GM12891 (cell line): ENCODE results near the gene FBXO44.

Experiments
- POLR2A ChIP-seq: IDR thresholded peaks from 2 replicates; pipeline ENCODE4 v1.6.1; 2011; ENCODE audit warnings: low read depth, low read length, control low read depth
- TAF1 ChIP-seq: IDR thresholded peaks from 2 replicates; pipeline ENCODE4 v1.6.1; 2011; ENCODE audit warnings: low read depth, low read length, control low read depth

DNA sequence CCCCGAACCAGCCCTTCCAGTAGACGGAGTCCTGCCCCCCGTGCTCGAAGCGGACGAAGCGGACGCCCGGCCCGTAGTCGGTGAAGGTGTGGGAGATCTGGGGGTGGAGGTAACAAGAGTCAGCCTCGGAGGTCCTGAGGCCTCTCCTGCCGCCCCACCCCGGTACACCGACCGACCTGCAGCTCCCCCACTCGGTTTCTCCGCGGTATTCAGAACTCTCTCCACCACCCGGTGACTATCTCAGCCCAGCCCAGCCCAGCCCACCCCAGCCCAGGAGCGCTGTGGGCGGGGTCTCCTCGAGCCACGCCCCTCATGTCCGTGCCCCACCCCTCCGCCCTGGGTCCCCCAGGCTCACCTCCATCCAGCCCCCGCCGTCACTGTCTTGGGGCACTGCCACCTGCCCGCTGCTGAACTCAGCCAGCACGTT is 5.9 kb upstream of the FBXO44 start:
- TF ChIP-seq POLR2A: no peak
- no peak for TF ChIP-seq TAF1
